ENCODE results near the gene EPHA4. TPM values are rescaled to one million over a fixed set of nuclear protein-coding genes. Genes with fewer than 3 reads are reported as not detected.

The EPHA4 gene
- total RNA-seq, 5 donors from 2014 or later (not counting 1 experiment from before 2014, with no cell fraction given): 47.2 to 93.9 (median 58.0) TPM

- no peak overlapping the region for H3K4me3 Mint-ChIP-seq
- no peaks in the 10 kb centered on the region for H3K27me3 ChIP-seq (replicated peaks in 1 of 2; ENCODE audit: control insufficient read depth in 2 of 2, extremely low read depth in 1 of 2, insufficient read depth in 2 of 2, low read length in 1 of 2)
- no peaks in the 10 kb centered on the region for H3K9me3 ChIP-seq
- no peaks in the 10 kb centered on the region for H3K4me1 Mint-ChIP-seq
- no peak overlapping the region for H3K27ac Mint-ChIP-seq
- no peaks in the 10 kb centered on the region for H3K4me1 ChIP-seq (ENCODE audit: control insufficient read depth in 1 of 2, extremely low read depth in 1 of 2, insufficient read depth in 2 of 2, low read length in 2 of 2)
- WGBS (ENCODE audit: insufficient coverage): no CpG with 5 or more reads among the region's 5 CpGs
- H3K36me3 Mint-ChIP-seq: no peaks in the 10 kb centered on the region
- H3K36me3 ChIP-seq (ENCODE audit: control insufficient read depth in 2 of 2, extremely low read depth in 1 of 2, insufficient read depth in 1 of 2, low read length in 1 of 2): no peaks in the 10 kb centered on the region
- DNase-seq: no peak
- peaks cover 0 to 3% of the 10 kb centered on the region in 2 donors for H3K27me3 Mint-ChIP-seq
- no peak overlapping the region for H3K27ac ChIP-seq (ENCODE audit: low read length)
- ChIA-PET POLR2A (no interaction called here), CTCF (no interaction called here)
- H3K4me3 ChIP-seq (ENCODE audit: control insufficient read depth in 1 of 2, extremely low read depth in 1 of 2, low read length in 1 of 2): no peak overlapping the region
- no peaks in the 10 kb centered on the region for H3K9me3 Mint-ChIP-seq
- ATAC-seq (replicated peaks in 1 of 4): no peak
Observed at GRCh38 chr2:221389421-221389820, 182.7 kb downstream of the EPHA4 start.

- Histone ChIP-seq H3K4me1 (ENCODE audit: control insufficient read depth in 1 of 2, extremely low read depth in 1 of 2, insufficient read depth in 2 of 2, low read length in 2 of 2) (no peaks in the 10 kb centered on the region), H3K4me3 (ENCODE audit: control insufficient read depth in 1 of 2, extremely low read depth in 1 of 2, low read length in 1 of 2) (no peak overlapping the region), H3K36me3 (ENCODE audit: control insufficient read depth in 2 of 2, extremely low read depth in 1 of 2, insufficient read depth in 1 of 2, low read length in 1 of 2) (no peaks in the 10 kb centered on the region), H3K27me3 (replicated peaks in 1 of 2; ENCODE audit: control insufficient read depth in 2 of 2, extremely low read depth in 1 of 2, insufficient read depth in 2 of 2, low read length in 1 of 2) (no peaks in the 10 kb centered on the region), H3K27ac (ENCODE audit: low read length) (no peak overlapping the region), H3K9me3 (no peaks in the 10 kb centered on the region)
- ATAC-seq (replicated peaks in 1 of 4): no peak
- Mint-ChIP-seq H3K36me3 (no peaks in the 10 kb centered on the region), H3K9me3 (no peaks in the 10 kb centered on the region), H3K27ac (no peak overlapping the region), H3K27me3 (peaks cover 0 to 3% of the 10 kb centered on the region in 2 donors), H3K4me3 (no peak overlapping the region), H3K4me1 (no peaks in the 10 kb centered on the region)
- DNase-seq: no peak
- 82% methylated on average over 1 of the region's 7 CpGs for WGBS (ENCODE audit: insufficient coverage)
- ChIA-PET POLR2A (no interaction called here), CTCF (no interaction called here)
Observed at GRCh38 chr2:221388891-221389290, 183.2 kb downstream of the EPHA4 start.

GRCh38 chr2:221385716-221386115 is 186.4 kb downstream of the EPHA4 start:
- ChIA-PET POLR2A (no interaction called here), CTCF (no interaction called here)
- Mint-ChIP-seq H3K4me1 (no peaks in the 10 kb centered on the region), H3K36me3 (no peaks in the 10 kb centered on the region), H3K4me3 (no peak overlapping the region), H3K9me3 (no peaks in the 10 kb centered on the region), H3K27me3 (peaks cover 0 to 3% of the 10 kb centered on the region in 2 donors), H3K27ac (no peak overlapping the region)
- ATAC-seq (replicated peaks in 1 of 4): no peak
- H3K36me3 ChIP-seq (ENCODE audit: control insufficient read depth in 2 of 2, extremely low read depth in 1 of 2, insufficient read depth in 1 of 2, low read length in 1 of 2): no peaks in the 10 kb centered on the region
- no peak overlapping the region for H3K4me3 ChIP-seq (ENCODE audit: control insufficient read depth in 1 of 2, extremely low read depth in 1 of 2, low read length in 1 of 2)
- H3K4me1 ChIP-seq (ENCODE audit: control insufficient read depth in 1 of 2, extremely low read depth in 1 of 2, insufficient read depth in 2 of 2, low read length in 2 of 2): no peaks in the 10 kb centered on the region
- H3K9me3 ChIP-seq: no peaks in the 10 kb centered on the region
- DNase-seq: no peak
- no peaks in the 10 kb centered on the region for H3K27me3 ChIP-seq (replicated peaks in 1 of 2; ENCODE audit: control insufficient read depth in 2 of 2, extremely low read depth in 1 of 2, insufficient read depth in 2 of 2, low read length in 1 of 2)
- H3K27ac ChIP-seq (ENCODE audit: low read length): no peak overlapping the region
- WGBS (ENCODE audit: insufficient coverage): no CpG with 5 or more reads among the region's 1 CpG

- Mint-ChIP-seq H3K27ac (no peak overlapping the region), H3K4me3 (no peak overlapping the region), H3K9me3 (no peaks in the 10 kb centered on the region), H3K4me1 (peaks cover 0 to 3% (median 3%) of the 10 kb centered on the region in 3 donors), H3K36me3 (no peaks in the 10 kb centered on the region), H3K27me3 (peaks cover 0 to 3% of the 10 kb centered on the region in 2 donors)
- Histone ChIP-seq H3K27ac (ENCODE audit: low read length) (no peak overlapping the region), H3K36me3 (ENCODE audit: control insufficient read depth in 2 of 2, extremely low read depth in 1 of 2, insufficient read depth in 1 of 2, low read length in 1 of 2) (no peaks in the 10 kb centered on the region), H3K27me3 (replicated peaks in 1 of 2; ENCODE audit: control insufficient read depth in 2 of 2, extremely low read depth in 1 of 2, insufficient read depth in 2 of 2, low read length in 1 of 2) (no peaks in the 10 kb centered on the region), H3K4me1 (ENCODE audit: control insufficient read depth in 1 of 2, extremely low read depth in 1 of 2, insufficient read depth in 2 of 2, low read length in 2 of 2) (peaks cover 0 to 5% of the 10 kb centered on the region in 2 experiments), H3K4me3 (ENCODE audit: control insufficient read depth in 1 of 2, extremely low read depth in 1 of 2, low read length in 1 of 2) (no peak overlapping the region), H3K9me3 (no peaks in the 10 kb centered on the region)
- ATAC-seq (replicated peaks in 1 of 4) (no peak), DNase-seq (no peak)
- ChIA-PET CTCF (no interaction called here), POLR2A (interaction anchor here in 1 of 2 donors (0.5 kb wide), 1 partner anchor 78 kb away, joined by 3 read pairs; no protein-coding TSS in a partner anchor)
- no CpG with 5 or more reads among the region's 1 CpG for WGBS (ENCODE audit: insufficient coverage)
Observed at GRCh38 chr2:221381928-221382488, 190.1 kb downstream of the EPHA4 start.

- ChIA-PET CTCF (no interaction called here), POLR2A (interaction anchor here in 1 of 2 donors (0.6 kb wide), 1 partner anchor 288 kb away, joined by 3 read pairs; no protein-coding TSS in a partner anchor)
- Histone ChIP-seq H3K27me3 (replicated peaks in 1 of 2; ENCODE audit: control insufficient read depth in 2 of 2, extremely low read depth in 1 of 2, insufficient read depth in 2 of 2, low read length in 1 of 2) (no peaks in the 10 kb centered on the region), H3K4me1 (ENCODE audit: control insufficient read depth in 1 of 2, extremely low read depth in 1 of 2, insufficient read depth in 2 of 2, low read length in 2 of 2) (peaks cover 0 to 5% of the 10 kb centered on the region in 2 experiments), H3K9me3 (no peaks in the 10 kb centered on the region), H3K27ac (ENCODE audit: low read length) (no peak overlapping the region), H3K36me3 (ENCODE audit: control insufficient read depth in 2 of 2, extremely low read depth in 1 of 2, insufficient read depth in 1 of 2, low read length in 1 of 2) (no peaks in the 10 kb centered on the region), H3K4me3 (ENCODE audit: control insufficient read depth in 1 of 2, extremely low read depth in 1 of 2, low read length in 1 of 2) (no peak overlapping the region)
- Mint-ChIP-seq H3K27me3 (no peaks in the 10 kb centered on the region), H3K27ac (no peak overlapping the region), H3K9me3 (no peaks in the 10 kb centered on the region), H3K36me3 (no peaks in the 10 kb centered on the region), H3K4me1 (peaks cover 0 to 3% (median 3%) of the 10 kb centered on the region in 3 donors), H3K4me3 (no peak overlapping the region)
- ATAC-seq (replicated peaks in 1 of 4): no peak
- DNase-seq: no peak
Observed at GRCh38 chr2:221380686-221381085, 191.4 kb downstream of the EPHA4 start.

GRCh38 chr2:221380062-221380461 is 192.0 kb downstream of the EPHA4 start:
- H3K27ac ChIP-seq (ENCODE audit: low read length): no peak overlapping the region
- WGBS (ENCODE audit: insufficient coverage): 52% methylated on average over 2 of the region's 5 CpGs
- H3K4me3 ChIP-seq (ENCODE audit: control insufficient read depth in 1 of 2, extremely low read depth in 1 of 2, low read length in 1 of 2): no peak overlapping the region
- H3K27me3 ChIP-seq (replicated peaks in 1 of 2; ENCODE audit: control insufficient read depth in 2 of 2, extremely low read depth in 1 of 2, insufficient read depth in 2 of 2, low read length in 1 of 2): no peaks in the 10 kb centered on the region
- POLR2A ChIA-PET: interaction anchor here in 1 of 2 donors (0.6 kb wide), 1 partner anchor 287 kb away, joined by 3 read pairs; no protein-coding TSS in a partner anchor
- DNase-seq (no peak), ATAC-seq (replicated peaks in 1 of 4) (no peak)
- H3K27ac Mint-ChIP-seq: no peak overlapping the region
- H3K36me3 ChIP-seq (ENCODE audit: control insufficient read depth in 2 of 2, extremely low read depth in 1 of 2, insufficient read depth in 1 of 2, low read length in 1 of 2): no peaks in the 10 kb centered on the region
- peaks cover 0 to 3% (median 3%) of the 10 kb centered on the region in 3 donors for H3K4me1 Mint-ChIP-seq
- peaks cover 0 to 5% of the 10 kb centered on the region in 2 experiments for H3K4me1 ChIP-seq (ENCODE audit: control insufficient read depth in 1 of 2, extremely low read depth in 1 of 2, insufficient read depth in 2 of 2, low read length in 2 of 2)
- H3K36me3 Mint-ChIP-seq: no peaks in the 10 kb centered on the region
- H3K27me3 Mint-ChIP-seq: no peaks in the 10 kb centered on the region
- H3K9me3 ChIP-seq: no peaks in the 10 kb centered on the region
- H3K9me3 Mint-ChIP-seq: no peaks in the 10 kb centered on the region
- H3K4me3 Mint-ChIP-seq: no peak overlapping the region
- CTCF ChIA-PET: no interaction called here
